KBM-7 (cell line): ENCODE measurements around the gene TMEM135.
"Not testable (repeated sequence)": the region's sequence is repeated elsewhere in the genome, so short reads cannot be mapped to it uniquely, and the experiment has no call there.

ENCODE experiments used
- DNase-seq: peaks from one replicate; pipeline ENCODE4 v3.0.0-alpha.2; 2015
- in situ Hi-C: fragments of 300-500 bp; cut with MboI; formaldehyde crosslinking; loops from 2 replicates; pipeline ENCODE4 v1.14.3; 2020; ENCODE audit warnings: low sequenced_read_pairs, low pct_unique_long_range_greater_than_20kb, mixed read lengths

Gene TMEM135

GRCh38 chr11:87037450-87038234 lies at the start of gene TMEM135:
Gene TMEM135 (plus strand): TSS chr11:87037934. CDS start chr11:87038046, 112 bp downstream.
- in situ Hi-C loops = no loop called here
- peak; percentile 96 for DNase-seq

GRCh38 chr11:86988351-86988881 lies 49.3 kb upstream of the TMEM135 start:
- in situ Hi-C loops = no loop called here
- no peak for DNase-seq

GRCh38 chr11:86990031-86990430 lies 47.7 kb upstream of the TMEM135 start:
- no peak for DNase-seq
- in situ Hi-C loops = no loop called here

- no peak for DNase-seq
- in situ Hi-C loops = no loop called here
Measured at GRCh38 chr11:86990515-86990914, 47.2 kb upstream of the TMEM135 start.

- DNase-seq = no peak
- in situ Hi-C loops = no loop called here
Measured at GRCh38 chr11:86991341-86991740, 46.4 kb upstream of the TMEM135 start.

- DNase-seq, in situ Hi-C loops: not testable (repeated sequence)
Measured at GRCh38 chr11:86992340-86992739, 45.4 kb upstream of the TMEM135 start.

- in situ Hi-C loops = no loop called here
- DNase-seq = no peak
Measured at GRCh38 chr11:86993031-86993430, 44.7 kb upstream of the TMEM135 start.

GRCh38 chr11:86996953-86997570 lies 40.7 kb upstream of the TMEM135 start:
- in situ Hi-C loops = no loop called here
- DNase-seq = no peak

- in situ Hi-C loops = no loop called here
- no peak for DNase-seq
Measured at GRCh38 chr11:86999388-86999787, 38.3 kb upstream of the TMEM135 start.

GRCh38 chr11:86999859-87000753 lies 37.6 kb upstream of the TMEM135 start:
- DNase-seq = no peak

GRCh38 chr11:87002918-87003317 lies 34.8 kb upstream of the TMEM135 start:
- in situ Hi-C loops = no loop called here
- DNase-seq = no peak

More at GRCh38 chr11:86999859-87000753, 37.6 kb upstream of the TMEM135 start:
- in situ Hi-C loops = no loop called here

- in situ Hi-C loops, DNase-seq: not testable (repeated sequence)
Measured at GRCh38 chr11:87004281-87004680, 33.5 kb upstream of the TMEM135 start.

GRCh38 chr11:87005569-87005921 lies 32.2 kb upstream of the TMEM135 start:
- no peak for DNase-seq
- in situ Hi-C loops = no loop called here

- DNase-seq = no peak
- in situ Hi-C loops = no loop called here
Measured at GRCh38 chr11:87006035-87006434, 31.7 kb upstream of the TMEM135 start.

GRCh38 chr11:87007963-87008362 lies 29.8 kb upstream of the TMEM135 start:
- in situ Hi-C loops = no loop called here
- no peak for DNase-seq

- DNase-seq = no peak
- in situ Hi-C loops = no loop called here
Measured at GRCh38 chr11:87012089-87012488, 25.6 kb upstream of the TMEM135 start.

GRCh38 chr11:87012673-87013072 lies 25.1 kb upstream of the TMEM135 start:
- in situ Hi-C loops = no loop called here
- DNase-seq = no peak

GRCh38 chr11:87013912-87014825 lies 23.6 kb upstream of the TMEM135 start:
- no peak for DNase-seq
- in situ Hi-C loops = no loop called here

GRCh38 chr11:87015645-87016044 lies 22.1 kb upstream of the TMEM135 start:
- no peak for DNase-seq
- in situ Hi-C loops = no loop called here
